ENCODE measurements around the gene POLL.
A peak's percentile ranks its signal among the peaks of the same experiment; 100 is the strongest.
"Not testable (repeated sequence)": the region's sequence is repeated elsewhere in the genome, so short reads cannot be mapped to it uniquely, and the experiment has no call there.

Gene POLL

GRCh38 chr10:101587725-101588653 lies at the start of gene POLL, which contains the start of gene DPCD:
TSS of gene POLL (minus strand) at chr10:101588257. CDS start at chr10:101587360, 897 bp downstream.
TSS of gene DPCD (plus strand) at chr10:101588321. CDS start at chr10:101588337, 16 bp downstream.
- DNase-seq (ENCODE audit: low spot score), result peak; percentile 90

DNA sequence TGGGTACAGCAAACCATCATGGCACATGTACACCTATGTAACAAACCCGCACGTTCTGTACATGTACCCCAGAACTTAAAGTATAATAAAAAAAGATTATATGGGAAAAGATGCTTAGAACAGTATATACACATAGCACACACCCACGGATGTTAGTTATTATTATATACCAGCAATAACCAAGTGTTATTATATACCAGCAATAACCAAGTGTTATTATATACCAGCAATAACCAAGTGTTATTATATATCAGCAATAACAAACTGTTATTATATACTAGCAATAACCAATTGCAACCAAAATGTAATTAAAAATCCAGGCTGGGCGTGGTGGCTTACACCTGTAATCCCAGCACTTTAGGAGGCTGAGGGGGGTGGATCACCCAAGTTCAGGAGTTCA lies 45.5 kb upstream of the POLL start:
- not testable (repeated sequence) for DNase-seq (ENCODE audit: low spot score)

DNA sequence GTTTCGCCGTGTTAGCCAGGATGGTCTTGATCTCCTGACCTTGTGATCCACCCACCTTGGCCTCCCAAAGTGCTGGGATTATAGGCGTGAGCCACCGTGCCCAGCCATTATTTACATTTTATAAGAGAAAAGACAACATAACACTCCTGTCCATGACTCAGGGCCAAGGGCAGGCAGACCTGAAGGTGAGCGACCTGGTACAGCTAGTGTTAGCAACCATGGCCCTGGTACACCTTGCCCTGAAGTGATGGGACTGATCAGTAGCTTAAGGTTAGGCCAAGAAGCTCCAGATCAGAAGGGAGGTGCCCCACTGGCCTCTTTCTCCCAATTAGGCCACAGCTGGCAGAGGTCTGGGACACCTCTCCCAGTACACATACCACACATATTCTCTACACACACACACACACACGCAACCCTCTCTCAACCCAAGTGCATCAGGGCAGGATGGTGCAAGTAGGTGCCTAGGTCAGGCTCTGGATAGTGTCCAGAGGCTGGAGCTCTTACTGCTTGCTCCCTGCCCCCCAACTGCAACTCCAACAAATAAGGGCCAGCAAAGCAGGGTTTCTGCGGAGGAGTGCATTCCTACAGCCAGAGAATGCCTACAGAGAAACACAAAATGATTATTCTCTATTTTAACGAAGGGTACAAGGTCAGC lies 43.9 kb upstream of the POLL start:
- DNase-seq (ENCODE audit: low spot score), result no peak

DNA sequence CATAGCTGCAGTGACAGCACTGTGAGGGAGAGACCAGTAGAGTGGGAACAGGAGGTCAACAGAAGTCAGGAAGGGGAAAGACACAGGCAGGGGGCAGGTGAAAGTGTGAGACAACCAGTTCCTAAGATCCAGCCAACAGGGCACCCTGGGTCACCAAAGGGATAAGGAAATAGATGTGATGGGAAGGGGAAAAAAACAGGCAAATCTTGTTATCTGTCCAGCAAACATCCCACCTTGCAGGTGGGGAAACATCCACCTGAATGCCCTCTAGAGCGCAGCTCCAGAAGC lies 42.5 kb upstream of the POLL start:
- DNase-seq (ENCODE audit: low spot score), result no peak

DNA sequence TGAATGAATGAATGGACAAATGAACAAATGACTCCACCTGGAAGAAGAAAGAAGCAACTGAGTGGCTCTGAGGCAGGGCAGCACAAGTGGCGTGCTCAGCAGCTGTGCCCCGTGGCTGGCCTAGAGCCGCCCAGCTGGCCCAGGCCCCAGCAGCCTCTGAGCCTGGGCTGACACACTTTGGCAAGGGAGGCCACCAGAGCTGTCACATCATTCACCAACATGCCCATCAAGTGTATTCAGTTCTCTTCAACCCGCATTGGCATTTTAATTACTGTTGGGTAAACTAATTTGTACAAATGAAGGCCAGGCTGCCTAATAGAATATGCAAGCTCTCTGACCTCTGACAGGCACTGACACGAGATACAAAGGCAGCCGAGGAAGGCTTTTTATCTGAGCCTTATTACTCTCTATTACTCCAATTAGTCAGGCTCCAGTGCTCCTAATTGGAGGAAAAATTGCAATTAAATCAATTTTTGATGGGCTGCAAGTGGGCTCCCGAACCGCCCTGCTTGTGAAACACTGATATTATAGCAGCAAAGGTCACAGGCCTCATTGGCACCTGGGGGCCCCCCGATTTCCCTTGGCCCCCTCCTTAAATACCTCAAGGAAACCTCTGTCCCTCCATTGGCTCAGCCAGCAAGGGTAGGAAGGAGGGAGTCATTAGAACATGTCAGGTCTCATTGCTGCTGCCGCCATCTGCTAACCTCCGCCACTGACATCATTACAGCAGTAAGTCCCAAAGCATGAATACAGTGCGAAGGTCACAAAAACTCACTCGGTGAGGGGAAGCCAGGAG lies 42.0 kb upstream of the POLL start:
- no peak for DNase-seq (ENCODE audit: low spot score)

- DNase-seq (ENCODE audit: low spot score), result no peak
Observed at GRCh38 chr10:101625821-101626412, 37.9 kb upstream of the POLL start.

GRCh38 chr10:101624526-101625102 lies 36.6 kb upstream of the POLL start:
- DNase-seq (ENCODE audit: low spot score), result no peak

DNA sequence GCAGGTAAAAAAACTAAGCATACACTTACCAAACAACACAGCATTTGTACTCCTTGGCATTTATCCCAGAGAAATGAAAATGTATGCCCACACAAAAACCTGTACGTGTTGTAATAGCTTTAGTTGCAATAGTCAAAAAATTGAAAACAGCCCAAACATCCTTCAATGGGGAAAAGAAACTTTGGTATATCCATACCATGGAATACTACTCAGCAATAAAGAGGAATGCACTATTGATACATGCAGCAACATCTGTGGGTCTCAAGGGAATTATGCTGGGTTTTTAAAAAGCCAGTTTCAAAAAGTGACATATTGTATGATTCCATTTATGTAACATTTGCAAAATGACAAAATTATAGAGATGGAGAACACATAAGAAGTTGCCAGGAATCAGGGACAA lies 35.5 kb upstream of the POLL start:
- DNase-seq (ENCODE audit: low spot score), result no peak

GRCh38 chr10:101619983-101620382 lies 31.9 kb upstream of the POLL start:
- DNase-seq (ENCODE audit: low spot score), result no peak

DNA sequence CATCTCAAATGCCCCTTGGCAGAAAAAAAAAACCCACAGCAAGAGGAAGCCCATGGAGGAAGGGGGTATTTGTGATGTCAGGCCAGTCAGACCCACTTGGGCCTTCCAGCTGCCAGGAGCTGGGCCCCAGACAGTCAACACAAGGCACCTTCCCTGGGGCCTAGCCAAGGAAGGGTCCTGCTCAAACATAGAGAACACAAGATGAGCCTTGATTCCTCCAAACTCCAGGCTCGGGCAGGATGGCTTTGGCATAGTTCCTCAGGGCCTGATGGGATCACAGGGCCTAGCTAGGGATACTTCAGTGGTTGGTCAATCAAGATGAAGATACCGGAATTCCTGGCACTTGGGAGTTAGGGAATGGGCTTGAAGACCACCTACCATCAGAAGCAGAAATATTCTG lies 30.8 kb upstream of the POLL start:
- no peak for DNase-seq (ENCODE audit: low spot score)

DNA sequence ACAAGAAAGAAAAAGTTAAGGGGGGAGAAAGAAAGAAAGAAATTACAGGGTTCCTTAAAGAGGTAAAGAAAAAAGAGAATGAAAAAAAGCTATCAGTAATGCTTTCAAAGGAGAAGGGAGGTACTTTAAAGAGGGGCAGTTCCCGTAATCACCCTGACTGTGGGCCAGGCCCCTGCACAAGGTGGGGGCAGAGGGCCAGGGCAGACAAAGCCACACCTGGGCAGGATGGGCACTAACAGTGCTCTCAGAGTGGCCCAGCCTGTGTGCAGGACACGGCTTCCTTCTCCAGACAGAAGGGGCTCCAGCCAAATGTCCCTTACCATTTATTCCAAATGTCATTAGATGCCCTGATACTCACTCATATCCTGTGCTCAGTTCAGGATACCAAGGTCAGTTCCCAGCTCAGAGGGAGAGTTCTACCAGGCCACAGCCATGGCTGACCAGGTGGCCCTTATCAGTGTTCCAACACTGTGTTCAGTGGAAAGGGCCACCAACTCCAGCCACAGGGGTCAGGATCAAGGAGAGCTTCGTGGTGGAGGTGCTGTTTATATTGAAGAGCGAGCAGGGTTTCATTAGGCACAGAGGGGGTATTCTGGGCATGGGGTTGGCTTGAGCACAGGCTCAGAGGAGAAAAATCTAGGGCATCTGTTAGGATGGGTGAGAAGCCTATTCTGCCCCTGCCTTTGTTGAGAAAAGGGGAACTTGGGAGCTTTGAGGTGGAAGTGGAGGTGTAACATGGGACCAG lies 29.9 kb upstream of the POLL start:
- DNase-seq (ENCODE audit: low spot score), result no peak

- no peak for DNase-seq (ENCODE audit: low spot score)
Observed at GRCh38 chr10:101617102-101617823, 29.2 kb upstream of the POLL start.

DNA sequence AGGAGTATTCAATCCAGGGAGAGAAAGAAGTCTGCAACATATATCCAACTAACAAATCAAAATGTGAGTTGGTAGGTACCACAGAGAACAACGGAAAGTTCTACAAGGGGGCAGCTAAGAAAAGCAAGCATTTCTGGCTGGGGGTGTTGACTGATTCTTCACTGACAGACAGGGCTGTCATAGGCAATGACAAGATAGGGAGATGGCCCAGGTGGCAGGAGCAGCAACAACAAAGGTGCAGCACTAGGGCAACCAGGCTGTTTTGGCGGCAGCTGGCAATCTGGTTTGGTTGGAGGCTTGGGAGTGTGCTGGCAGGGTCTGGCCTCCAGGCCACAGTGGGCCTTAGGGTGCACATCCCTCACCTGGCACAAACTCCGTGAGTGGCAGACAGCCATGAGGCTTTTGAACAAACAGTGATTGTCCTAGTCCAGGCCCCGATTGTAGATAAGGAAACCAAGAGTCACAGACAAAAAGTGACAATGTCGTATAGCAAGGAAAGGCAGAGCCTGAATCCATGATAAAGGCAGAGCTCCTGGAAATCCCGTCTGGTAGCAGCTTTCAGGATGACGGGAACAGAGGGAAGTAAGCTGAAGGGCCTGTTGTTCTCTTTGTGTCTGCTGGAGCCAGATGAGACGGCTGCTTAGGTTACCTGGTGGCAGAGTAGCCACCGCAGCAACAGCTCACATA lies 28.5 kb upstream of the POLL start:
- DNase-seq (ENCODE audit: low spot score), result no peak

DNA sequence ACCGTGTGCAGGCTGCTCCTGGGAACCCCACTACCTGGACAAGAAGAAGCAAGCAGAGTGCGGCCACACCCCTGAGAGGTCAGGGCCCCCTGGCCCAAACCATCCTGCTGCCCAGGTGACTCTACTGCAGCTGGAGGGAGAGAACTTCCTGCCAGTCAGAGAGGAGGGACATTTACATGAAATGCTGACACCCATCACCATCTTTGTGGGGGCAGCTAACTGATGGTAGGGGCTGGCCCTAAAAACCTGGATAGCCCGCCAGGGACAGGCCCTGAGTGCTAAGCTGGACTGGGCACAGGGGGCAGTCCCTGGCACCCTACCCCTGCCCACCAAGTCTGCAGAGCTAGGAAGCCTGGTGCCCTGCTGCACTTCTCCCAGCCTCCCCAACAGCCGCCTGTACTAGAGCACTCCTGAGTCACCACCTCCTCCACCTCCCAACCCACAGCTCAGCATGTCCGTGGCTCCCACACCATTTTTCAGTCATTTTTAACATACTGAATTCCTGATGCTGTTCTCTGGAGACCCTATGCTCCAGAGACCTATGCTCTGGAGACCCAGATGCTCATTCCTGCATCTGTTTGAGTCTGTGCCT lies 27.6 kb upstream of the POLL start:
- DNase-seq (ENCODE audit: low spot score), result no peak

DNA sequence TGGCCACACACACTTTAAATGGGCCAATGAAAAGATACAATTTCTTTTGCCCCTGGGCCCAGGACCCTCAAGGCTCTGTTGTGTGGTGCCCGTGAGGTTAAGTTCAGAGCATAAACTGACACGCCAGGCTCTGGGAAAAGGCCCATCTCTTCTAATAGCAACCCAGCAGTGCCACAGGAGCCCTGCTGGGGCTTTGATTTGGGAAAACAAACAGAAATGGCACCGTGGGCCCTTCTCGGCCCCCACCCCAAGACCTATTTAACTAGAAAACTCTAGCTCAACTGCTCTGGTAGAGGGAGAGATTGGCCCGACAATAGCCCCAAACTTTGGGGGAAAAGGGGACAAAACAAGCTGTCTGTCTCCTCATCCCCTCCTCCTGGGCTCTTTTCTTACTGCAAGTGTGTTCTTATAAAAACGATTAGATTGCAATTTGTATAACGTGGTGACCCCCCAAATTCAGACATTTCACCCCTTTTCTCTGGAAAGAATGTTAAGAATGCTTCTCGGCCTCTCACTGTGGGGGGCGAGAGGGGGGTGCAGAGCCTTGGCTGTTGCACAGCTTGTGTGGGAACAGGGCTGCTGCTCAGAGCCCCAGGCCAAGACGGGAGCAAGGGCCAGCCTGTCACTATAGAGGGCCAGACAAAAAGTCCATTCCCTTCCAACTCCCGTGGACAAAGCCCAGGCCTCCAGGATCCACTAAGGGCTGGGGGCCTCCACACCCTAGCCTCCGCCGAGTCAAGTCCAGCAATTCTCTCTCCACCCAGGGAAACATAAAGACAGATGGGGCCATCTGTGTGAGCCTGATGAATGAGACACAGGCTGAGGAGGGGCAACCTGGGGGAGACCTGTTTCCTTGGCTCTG lies 26.8 kb upstream of the POLL start:
- no peak for DNase-seq (ENCODE audit: low spot score)

DNA sequence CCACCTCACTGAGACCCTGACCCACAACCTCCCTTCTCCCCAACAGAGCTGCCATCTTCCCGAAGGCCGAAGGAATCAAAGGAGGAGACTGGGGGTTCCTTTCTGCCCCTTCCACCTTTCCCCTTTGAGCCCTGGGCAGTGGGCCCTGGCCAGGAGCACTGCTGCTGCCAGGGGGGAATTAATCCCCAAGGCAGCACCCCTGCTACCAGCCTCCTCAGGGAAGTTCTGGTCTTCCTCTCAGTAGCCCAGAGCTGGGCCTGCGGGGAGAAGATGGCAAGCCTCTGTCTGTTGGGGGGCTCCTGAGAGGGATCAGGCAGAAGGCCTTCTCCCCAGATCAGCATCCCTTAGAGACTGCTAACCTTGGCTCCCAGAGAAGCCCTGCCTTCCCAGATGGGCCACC lies 25.6 kb upstream of the POLL start:
- DNase-seq (ENCODE audit: low spot score), result no peak

- no peak for DNase-seq (ENCODE audit: low spot score)
Observed at GRCh38 chr10:101612872-101613271, 24.8 kb upstream of the POLL start.

GRCh38 chr10:101612086-101612485 lies 24.0 kb upstream of the POLL start:
- DNase-seq (ENCODE audit: low spot score), result no peak
